HG03571 (cell line): ENCODE data around the gene PRF1.
"Not testable (repeated sequence)": the region's sequence is repeated elsewhere in the genome, so short reads cannot be mapped to it uniquely, and the experiment has no call there.

ENCODE experiments used
- ATAC-seq: cut with Tn5 transposase; IDR thresholded peaks from one replicate; pipeline ENCODE4 v1.9.1; 2021; ENCODE audit not compliant: unreplicated experiment

PRF1 gene

GRCh38 chr10:70602665-70603448 is at the start of gene PRF1:
Gene PRF1, minus strand, starts transcription at chr10:70602741. Its CDS starts 1,839 bp downstream, at chr10:70600902.
- no peak for ATAC-seq

- ATAC-seq = no peak
These were observed 49.1 kb upstream of the PRF1 start for GRCh38 chr10:70651661-70652060.

- no peak for ATAC-seq
These were observed 48.2 kb upstream of the PRF1 start for GRCh38 chr10:70650718-70651117.

DNA sequence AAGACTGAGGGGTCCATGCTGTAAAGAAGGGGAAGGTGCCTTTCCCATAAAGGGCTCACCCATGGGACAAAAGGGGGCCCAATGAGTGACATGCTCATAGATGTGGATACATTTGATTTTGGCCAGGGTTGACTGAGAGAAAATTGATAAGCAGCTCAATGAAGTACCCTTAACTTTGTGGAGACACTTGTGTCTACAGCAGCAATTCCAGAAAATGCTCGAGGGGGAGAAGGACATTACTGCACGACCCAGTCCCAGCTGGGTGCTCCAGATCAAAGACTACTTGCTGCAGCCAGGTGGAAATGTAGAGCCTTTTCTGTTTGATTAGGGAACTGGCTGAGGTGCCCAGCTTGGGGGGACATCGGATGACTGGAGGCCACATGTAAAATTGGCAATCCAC is 47.6 kb upstream of the PRF1 start:
- no peak for ATAC-seq

DNA sequence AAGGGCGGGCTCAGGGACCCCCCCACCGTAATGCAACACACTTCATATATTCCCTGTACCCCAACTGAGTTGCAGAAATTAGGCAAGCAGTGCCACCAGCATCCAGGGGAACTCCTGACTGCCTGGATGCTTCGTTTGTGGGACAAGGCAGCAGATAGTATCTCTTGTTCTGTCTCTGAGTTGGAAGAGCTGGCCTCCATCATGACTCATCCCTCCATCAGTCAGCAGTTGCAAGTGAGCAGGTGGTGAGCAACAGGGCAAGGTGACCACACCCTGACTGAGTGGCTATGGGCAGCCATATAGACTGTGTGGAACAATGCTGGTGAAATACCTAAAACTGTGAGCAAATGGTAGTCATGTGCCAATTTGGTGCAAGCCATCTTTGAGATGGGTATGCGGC is 47.0 kb upstream of the PRF1 start:
- no peak for ATAC-seq

GRCh38 chr10:70648427-70648826 is 45.9 kb upstream of the PRF1 start:
- ATAC-seq = no peak

- ATAC-seq = no peak
These were observed 44.5 kb upstream of the PRF1 start for GRCh38 chr10:70647086-70647485.

GRCh38 chr10:70644959-70645358 is 42.4 kb upstream of the PRF1 start:
- ATAC-seq = not testable (repeated sequence)

DNA sequence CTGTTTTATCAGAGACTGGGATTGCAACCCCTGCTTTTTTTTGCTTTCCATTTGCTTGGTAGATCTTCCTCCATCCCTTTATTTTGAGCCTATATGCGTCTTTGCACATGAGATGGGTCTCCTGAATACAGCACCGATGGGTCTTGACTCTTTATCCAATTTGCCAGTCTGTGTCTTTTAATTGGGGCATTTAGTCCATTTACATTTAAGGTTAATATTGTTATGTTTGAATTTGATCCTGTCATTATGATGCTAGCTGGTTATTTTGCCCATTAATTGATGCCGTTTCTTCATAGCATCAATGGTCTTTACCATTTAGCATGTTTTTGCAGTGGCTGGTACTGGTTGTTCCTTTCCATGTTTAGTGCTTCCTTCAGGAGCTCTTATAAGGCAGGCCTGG is 40.7 kb upstream of the PRF1 start:
- ATAC-seq = not testable (repeated sequence)

- ATAC-seq = not testable (repeated sequence)
These were observed 37.3 kb upstream of the PRF1 start for GRCh38 chr10:70639640-70640383.

- not testable (repeated sequence) for ATAC-seq
These were observed 32.0 kb upstream of the PRF1 start for GRCh38 chr10:70634515-70634914.

GRCh38 chr10:70634011-70634410 is 31.5 kb upstream of the PRF1 start:
- no peak for ATAC-seq

GRCh38 chr10:70631735-70632134 is 29.2 kb upstream of the PRF1 start:
- ATAC-seq = not testable (repeated sequence)

DNA sequence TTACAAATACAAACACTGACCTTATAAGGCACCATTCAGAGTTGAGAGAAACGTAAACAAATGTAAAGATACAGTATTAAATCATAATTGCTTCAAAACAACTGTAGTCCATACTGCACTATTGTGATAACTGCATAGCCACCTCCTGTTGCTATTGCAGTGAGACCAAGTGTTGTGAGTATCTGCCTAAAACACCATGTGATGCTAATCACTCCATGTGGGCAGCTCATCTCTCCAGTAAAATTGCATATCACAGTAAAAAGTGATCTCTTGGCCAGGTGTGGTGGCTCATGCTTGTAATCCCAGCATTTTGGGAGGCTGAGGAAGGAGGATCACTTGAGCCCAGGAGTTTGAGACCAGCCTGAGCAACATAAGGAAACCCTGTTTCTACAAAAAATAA is 26.8 kb upstream of the PRF1 start:
- ATAC-seq = no peak

GRCh38 chr10:70626056-70626455 is 23.5 kb upstream of the PRF1 start:
- ATAC-seq = no peak

DNA sequence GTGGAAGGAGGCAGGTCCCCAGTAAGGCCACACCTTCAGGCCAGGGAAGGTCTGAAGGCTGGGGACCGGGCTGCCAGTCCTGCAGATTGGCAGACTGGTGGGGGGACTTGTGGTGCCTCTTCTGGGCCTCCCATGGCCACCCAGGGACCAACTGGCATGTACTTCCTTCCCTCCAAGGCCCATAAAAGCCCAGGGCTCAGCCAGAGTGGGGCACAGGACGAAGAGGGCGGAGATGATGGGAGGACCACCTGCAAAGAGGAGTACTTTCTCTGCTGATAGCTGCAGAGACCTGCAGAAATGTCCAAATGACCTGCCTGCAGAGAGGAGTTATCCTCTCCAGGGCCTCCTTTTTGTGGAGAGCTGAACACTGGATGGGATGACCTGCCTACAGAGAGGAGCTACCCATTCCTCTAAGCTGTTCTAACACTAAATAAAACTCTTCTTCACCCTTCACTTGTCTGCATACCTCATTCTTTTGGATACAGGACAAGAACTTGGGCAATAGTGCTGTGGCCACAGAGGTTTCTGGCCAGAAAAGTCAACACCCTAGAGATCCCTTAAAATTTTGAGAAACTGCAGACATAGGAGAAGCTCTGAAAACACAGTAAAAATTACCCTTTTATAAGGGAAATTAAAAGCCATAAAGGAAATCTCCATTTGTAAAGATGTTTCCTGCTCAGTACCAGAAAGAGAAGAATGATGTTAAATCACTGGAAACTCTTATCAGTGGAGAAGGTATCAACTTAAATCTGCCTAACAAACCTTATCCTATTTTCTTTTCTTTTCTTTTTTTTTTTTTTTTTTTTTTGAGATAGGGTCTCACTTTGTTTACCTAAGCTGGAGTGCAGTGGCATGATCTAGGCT is 20.7 kb upstream of the PRF1 start:
- ATAC-seq = no peak

GRCh38 chr10:70622541-70622940 is 20.0 kb upstream of the PRF1 start:
- ATAC-seq = no peak

DNA sequence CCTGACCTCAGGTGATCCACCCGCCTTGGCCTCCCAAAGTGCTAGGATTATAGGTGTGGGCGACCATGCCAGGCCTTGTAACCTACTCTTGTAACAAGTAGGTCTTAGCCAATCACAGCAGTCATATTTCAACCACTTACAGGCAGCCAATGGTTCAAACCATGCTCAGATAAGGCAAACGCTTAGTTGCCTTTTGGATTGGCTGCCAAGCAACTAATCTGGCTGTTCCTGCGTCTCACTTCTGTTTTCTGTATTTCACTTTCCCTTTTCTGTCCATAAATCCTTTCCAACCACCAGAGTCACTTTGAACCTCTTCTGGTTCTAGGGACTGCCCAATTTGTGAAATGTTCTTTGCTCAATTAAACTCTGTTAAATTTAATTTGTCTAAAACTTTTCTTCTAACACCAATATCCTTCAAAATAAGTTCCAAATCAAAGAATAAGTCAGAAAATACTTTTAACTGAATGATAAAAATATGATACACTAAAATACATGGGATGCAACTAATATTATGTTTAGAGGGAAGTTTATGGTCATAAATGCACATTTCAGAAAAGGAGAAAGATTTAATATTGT is 19.1 kb upstream of the PRF1 start:
- no peak for ATAC-seq

DNA sequence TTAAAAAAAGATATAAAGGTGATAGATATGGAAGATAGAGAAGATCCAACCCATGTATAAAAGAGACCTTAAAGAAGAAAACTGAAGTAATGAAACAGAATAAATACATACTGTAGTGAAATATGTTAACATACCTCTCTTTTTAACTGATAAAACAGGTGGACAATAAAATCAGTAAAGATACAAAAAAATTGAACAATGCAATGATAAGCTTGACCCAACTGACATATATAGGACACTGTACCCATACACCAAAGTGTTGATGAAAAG is 17.4 kb upstream of the PRF1 start:
- no peak for ATAC-seq

GRCh38 chr10:70619271-70620019 is 16.9 kb upstream of the PRF1 start:
- ATAC-seq = no peak

DNA sequence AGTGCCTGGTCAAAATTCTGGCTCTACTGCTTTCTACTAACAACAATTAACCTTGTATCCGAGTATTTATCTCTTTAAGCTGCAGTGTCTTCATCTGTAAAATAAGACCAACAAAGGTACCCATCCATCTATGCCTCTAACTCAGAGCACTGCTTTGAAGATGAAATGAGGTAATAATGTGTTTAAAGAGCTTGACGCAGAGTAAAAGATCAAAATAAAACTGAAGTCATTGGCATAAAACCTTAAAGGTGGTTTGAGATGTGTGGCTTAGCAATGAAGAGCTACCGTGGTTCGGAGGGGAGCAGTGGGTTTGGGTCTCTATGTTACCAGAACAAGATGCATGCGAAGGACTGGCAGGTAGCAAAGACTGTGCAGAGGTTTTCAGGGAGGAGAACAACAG is 16.1 kb upstream of the PRF1 start:
- no peak for ATAC-seq
